Measurements from ENCODE around the gene WDR89.

Gene WDR89

GRCh38 chr14:63654936-63655335, 13.3 kb upstream of the WDR89 start:
- no peak for DNase-seq (ENCODE audit: low read depth)
- no peak overlapping the region for H3K4me3 ChIP-seq (ENCODE audit: low read depth, low read length)
- TF ChIP-seq CTCF (IDR thresholded peaks at IDR 0.05; ENCODE audit: control insufficient read depth, extremely low read depth, insufficient read depth): no peak

GRCh38 chr14:63654346-63654745, 12.7 kb upstream of the WDR89 start:
- no peak for DNase-seq (ENCODE audit: low read depth)
- TF ChIP-seq CTCF (IDR thresholded peaks at IDR 0.05; ENCODE audit: control insufficient read depth, extremely low read depth, insufficient read depth): no peak
- H3K4me3 ChIP-seq (ENCODE audit: low read depth, low read length): no peak overlapping the region

GRCh38 chr14:63652406-63652805, 10.7 kb upstream of the WDR89 start:
- no peak for TF ChIP-seq CTCF (IDR thresholded peaks at IDR 0.05; ENCODE audit: control insufficient read depth, extremely low read depth, insufficient read depth)
- no peak overlapping the region for H3K4me3 ChIP-seq (ENCODE audit: low read depth, low read length)
- DNase-seq (ENCODE audit: low read depth): no peak

- DNase-seq (ENCODE audit: low read depth): no peak
- no peak for TF ChIP-seq CTCF (IDR thresholded peaks at IDR 0.05; ENCODE audit: control insufficient read depth, extremely low read depth, insufficient read depth)
- H3K4me3 ChIP-seq (ENCODE audit: low read depth, low read length): no peak overlapping the region
These were observed 8.7 kb upstream of the WDR89 start for GRCh38 chr14:63650256-63650952.

- no peak for DNase-seq (ENCODE audit: low read depth)
- TF ChIP-seq CTCF (IDR thresholded peaks at IDR 0.05; ENCODE audit: control insufficient read depth, extremely low read depth, insufficient read depth): no peak
- no peak overlapping the region for H3K4me3 ChIP-seq (ENCODE audit: low read depth, low read length)
These were observed 6.2 kb upstream of the WDR89 start for GRCh38 chr14:63647696-63648410.

- no peak for TF ChIP-seq CTCF (IDR thresholded peaks at IDR 0.05; ENCODE audit: control insufficient read depth, extremely low read depth, insufficient read depth)
- H3K4me3 ChIP-seq (ENCODE audit: low read depth, low read length): no peak overlapping the region
- no peak for DNase-seq (ENCODE audit: low read depth)
These were observed 3.1 kb upstream of the WDR89 start for GRCh38 chr14:63644741-63645140.
